Breast epithelium (tissue), 3 donors: ENCODE data around the gene ATP4B.

Source experiments
- POLR2A ChIP-seq: fragments of 450-650 bp; IDR thresholded peaks from one replicate; pipeline ENCODE4 v1.6.1; 2016; ENCODE audit warnings: antibody characterized with exemption, mild to moderate bottlenecking, moderate library complexity
- POLR2AphosphoS5 ChIP-seq, 3 donors: sonication (generic); formaldehyde crosslinking; IDR thresholded peaks; one replicate each; pipeline ENCODE4 v1.6.1; 2017; ENCODE audit warnings: antibody characterized with exemption in 3 of 3
- TF ChIP-seq, protein P1 (sequence below), 3 donors: fragments of 450-650 bp; IDR thresholded peaks; one replicate each; pipeline ENCODE4 v1.5.1; 2016 to 2017; ENCODE audit warnings: antibody characterized with exemption in 3 of 3, mild to moderate bottlenecking in 3 of 3, moderate library complexity in 3 of 3

DNA sequence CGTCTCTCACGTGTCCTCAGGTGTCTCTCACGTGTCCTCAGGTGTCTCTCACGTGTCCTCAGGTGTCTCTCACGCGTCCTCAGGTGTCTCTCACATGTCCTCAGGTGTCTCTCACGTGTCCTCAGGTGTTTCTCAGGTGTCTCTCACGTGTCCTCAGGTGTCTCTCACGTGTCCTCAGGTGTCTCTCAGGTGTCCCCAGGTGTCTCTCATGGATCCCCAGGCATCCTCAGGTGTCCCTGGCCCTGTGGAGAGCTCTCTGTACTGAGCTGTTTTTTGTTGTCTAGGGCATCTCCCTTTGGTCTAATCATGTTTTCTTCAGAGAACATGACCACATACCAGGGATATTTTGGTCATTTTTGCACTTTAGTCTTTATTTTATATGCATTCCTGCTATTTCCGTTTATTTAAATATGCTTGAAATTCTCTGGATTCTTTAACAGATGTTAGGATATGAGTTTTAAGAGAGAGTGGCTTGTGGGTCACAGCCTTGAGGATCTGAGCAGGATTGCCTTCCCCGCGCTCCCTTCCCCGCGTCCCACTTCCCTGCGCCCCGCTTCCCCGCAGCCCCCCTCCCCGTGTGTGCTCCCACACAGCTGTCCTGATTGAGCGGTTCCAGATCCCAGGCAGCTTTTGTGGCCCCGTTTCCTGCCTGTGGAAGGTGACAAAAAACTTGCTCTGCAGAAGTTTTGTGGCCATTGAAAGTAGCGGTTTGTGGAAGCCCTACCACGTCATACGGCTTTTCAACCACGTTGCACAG, 31.9 kb downstream of the ATP4B start:
- TF ChIP-seq, protein P1, sequence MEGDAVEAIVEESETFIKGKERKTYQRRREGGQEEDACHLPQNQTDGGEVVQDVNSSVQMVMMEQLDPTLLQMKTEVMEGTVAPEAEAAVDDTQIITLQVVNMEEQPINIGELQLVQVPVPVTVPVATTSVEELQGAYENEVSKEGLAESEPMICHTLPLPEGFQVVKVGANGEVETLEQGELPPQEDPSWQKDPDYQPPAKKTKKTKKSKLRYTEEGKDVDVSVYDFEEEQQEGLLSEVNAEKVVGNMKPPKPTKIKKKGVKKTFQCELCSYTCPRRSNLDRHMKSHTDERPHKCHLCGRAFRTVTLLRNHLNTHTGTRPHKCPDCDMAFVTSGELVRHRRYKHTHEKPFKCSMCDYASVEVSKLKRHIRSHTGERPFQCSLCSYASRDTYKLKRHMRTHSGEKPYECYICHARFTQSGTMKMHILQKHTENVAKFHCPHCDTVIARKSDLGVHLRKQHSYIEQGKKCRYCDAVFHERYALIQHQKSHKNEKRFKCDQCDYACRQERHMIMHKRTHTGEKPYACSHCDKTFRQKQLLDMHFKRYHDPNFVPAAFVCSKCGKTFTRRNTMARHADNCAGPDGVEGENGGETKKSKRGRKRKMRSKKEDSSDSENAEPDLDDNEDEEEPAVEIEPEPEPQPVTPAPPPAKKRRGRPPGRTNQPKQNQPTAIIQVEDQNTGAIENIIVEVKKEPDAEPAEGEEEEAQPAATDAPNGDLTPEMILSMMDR (IDR thresholded peaks at IDR 0.05): no peak
- no peak for TF ChIP-seq POLR2A
- TF ChIP-seq POLR2AphosphoS5 (IDR thresholded peaks at IDR 0.05): no peak
